Glutamatergic neuron (in vitro differentiated cells): ENCODE results near the gene DMKN. TPM values are rescaled to one million over a fixed set of nuclear protein-coding genes. Genes with fewer than 3 reads are reported as not detected.
"Not testable (repeated sequence)": the region's sequence is repeated elsewhere in the genome, so short reads cannot be mapped to it uniquely, and the experiment has no call there.

ENCODE experiments used
- DNase-seq: peaks from one replicate; pipeline ENCODE4 v3.0.0; 2022
- H3K27ac Mint-ChIP-seq: one replicate; pipeline ENCODE4 v1.8.0; 2020; ENCODE audit warnings: mild to moderate bottlenecking, mixed read lengths, inconsistent platforms; ENCODE audit not compliant: unreplicated experiment
- H3K27me3 Mint-ChIP-seq: one replicate; pipeline ENCODE4 v1.8.0; 2020; ENCODE audit warnings: mild to moderate bottlenecking, moderate library complexity, mixed read lengths, inconsistent platforms; ENCODE audit not compliant: unreplicated experiment
- H3K36me3 Mint-ChIP-seq: one replicate; pipeline ENCODE4 v1.8.0; 2020; ENCODE audit warnings: mild to moderate bottlenecking, mixed read lengths, inconsistent platforms; ENCODE audit not compliant: unreplicated experiment
- H3K4me1 Mint-ChIP-seq: one replicate; pipeline ENCODE4 v1.8.0; 2020; ENCODE audit warnings: mild to moderate bottlenecking, low read depth, mixed read lengths, inconsistent platforms; ENCODE audit not compliant: unreplicated experiment
- H3K4me3 Mint-ChIP-seq: one replicate; pipeline ENCODE4 v1.8.0; 2020; ENCODE audit warnings: mild to moderate bottlenecking, mixed read lengths, inconsistent platforms; ENCODE audit not compliant: unreplicated experiment
- H3K9me3 Mint-ChIP-seq: one replicate; pipeline ENCODE4 v1.8.0; 2020; ENCODE audit warnings: mild to moderate bottlenecking, moderate library complexity, mixed read lengths, inconsistent platforms; ENCODE audit not compliant: unreplicated experiment
- total RNA-seq: library from RNA; stranded (reverse); fragmentation: NEBNext Ultra II Directional; extraction: Animal tissue kit (Norgen Biotek cat#: 25700); gene quantifications from one replicate; pipeline ENCODE4 v1.2.1, GENCODE V29; 2021; ENCODE audit not compliant: unreplicated experiment
- TF ChIP-seq, protein P1 (sequence below): fragments of 200-600 bp; sonication (generic); IDR thresholded peaks from one replicate; pipeline ENCODE4 v1.5.0; 2021; ENCODE audit not compliant: partially characterized antibody, unreplicated experiment

Gene DMKN
- total RNA-seq, 1 donor from 2014 or later, result 0.88 TPM

DNA sequence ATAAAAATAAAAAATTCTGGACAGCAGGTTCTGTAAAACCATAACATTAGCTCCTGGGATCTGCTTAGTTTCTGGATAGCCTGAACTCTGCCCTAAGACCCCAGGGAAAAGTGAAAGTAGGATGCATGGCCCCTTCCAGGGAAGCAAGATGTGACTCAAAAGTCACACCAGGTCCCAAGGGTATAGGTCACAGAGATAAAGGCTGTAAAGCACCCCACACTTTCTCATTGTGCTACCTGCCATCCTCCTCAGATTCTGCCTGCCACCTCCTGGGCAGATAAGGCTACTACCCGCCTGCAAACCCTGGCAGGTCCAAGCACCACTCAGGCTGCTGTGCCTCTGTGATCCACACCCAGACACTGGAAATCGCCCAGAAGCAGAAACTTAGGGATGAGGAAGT lies 44.8 kb downstream of the DMKN start:
- DNase-seq, result no peak
- H3K9me3 Mint-ChIP-seq, result peaks cover 2% of the 10 kb centered on the region
- TF ChIP-seq, protein P1, sequence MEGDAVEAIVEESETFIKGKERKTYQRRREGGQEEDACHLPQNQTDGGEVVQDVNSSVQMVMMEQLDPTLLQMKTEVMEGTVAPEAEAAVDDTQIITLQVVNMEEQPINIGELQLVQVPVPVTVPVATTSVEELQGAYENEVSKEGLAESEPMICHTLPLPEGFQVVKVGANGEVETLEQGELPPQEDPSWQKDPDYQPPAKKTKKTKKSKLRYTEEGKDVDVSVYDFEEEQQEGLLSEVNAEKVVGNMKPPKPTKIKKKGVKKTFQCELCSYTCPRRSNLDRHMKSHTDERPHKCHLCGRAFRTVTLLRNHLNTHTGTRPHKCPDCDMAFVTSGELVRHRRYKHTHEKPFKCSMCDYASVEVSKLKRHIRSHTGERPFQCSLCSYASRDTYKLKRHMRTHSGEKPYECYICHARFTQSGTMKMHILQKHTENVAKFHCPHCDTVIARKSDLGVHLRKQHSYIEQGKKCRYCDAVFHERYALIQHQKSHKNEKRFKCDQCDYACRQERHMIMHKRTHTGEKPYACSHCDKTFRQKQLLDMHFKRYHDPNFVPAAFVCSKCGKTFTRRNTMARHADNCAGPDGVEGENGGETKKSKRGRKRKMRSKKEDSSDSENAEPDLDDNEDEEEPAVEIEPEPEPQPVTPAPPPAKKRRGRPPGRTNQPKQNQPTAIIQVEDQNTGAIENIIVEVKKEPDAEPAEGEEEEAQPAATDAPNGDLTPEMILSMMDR, result peak; percentile 22
- H3K27ac Mint-ChIP-seq, result no peak overlapping the region
- H3K36me3 Mint-ChIP-seq, result no peaks in the 10 kb centered on the region
- H3K27me3 Mint-ChIP-seq, result no peaks in the 10 kb centered on the region
- no peaks in the 10 kb centered on the region for H3K4me1 Mint-ChIP-seq
- no peak overlapping the region for H3K4me3 Mint-ChIP-seq

DNA sequence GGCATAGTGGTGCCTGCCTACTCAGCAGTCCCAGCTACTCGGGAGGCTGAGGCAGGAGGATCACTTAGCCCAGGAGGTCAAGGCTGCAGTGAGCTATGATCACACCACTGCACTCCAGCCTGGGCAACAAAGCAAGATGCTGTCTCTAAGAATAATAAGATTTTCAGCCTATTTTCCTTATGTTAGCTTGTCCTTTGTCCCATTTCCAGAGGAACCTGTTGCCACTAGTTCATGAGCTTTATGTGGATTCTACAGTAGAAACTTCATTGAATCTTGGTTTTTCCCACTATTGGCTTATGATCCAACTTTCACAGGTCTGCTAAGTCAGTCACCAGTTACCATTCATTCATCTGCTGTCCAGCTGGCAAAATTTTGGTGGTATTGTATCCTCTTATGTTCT lies 47.2 kb downstream of the DMKN start:
- Mint-ChIP-seq H3K4me3 (no peak overlapping the region), H3K27ac (no peak overlapping the region), H3K4me1 (no peaks in the 10 kb centered on the region), H3K9me3 (no peaks in the 10 kb centered on the region), H3K36me3 (no peaks in the 10 kb centered on the region), H3K27me3 (peaks cover 2% of the 10 kb centered on the region)
- TF ChIP-seq, protein P1, result no peak
- DNase-seq, result no peak

- not testable (repeated sequence) for H3K36me3 Mint-ChIP-seq, H3K9me3 Mint-ChIP-seq, H3K4me3 Mint-ChIP-seq, DNase-seq, H3K27ac Mint-ChIP-seq, H3K27me3 Mint-ChIP-seq, H3K4me1 Mint-ChIP-seq
Observed at GRCh38 chr19:35462956-35463355, 50.5 kb downstream of the DMKN start.

- H3K4me1 Mint-ChIP-seq, result peaks cover 4% of the 10 kb centered on the region
- H3K27me3 Mint-ChIP-seq, result peaks cover 2% of the 10 kb centered on the region
- TF ChIP-seq, protein P1, result no peak
- H3K27ac Mint-ChIP-seq, result no peak overlapping the region
- no peaks in the 10 kb centered on the region for H3K9me3 Mint-ChIP-seq
- DNase-seq, result no peak
- H3K4me3 Mint-ChIP-seq, result no peak overlapping the region
- H3K36me3 Mint-ChIP-seq, result no peaks in the 10 kb centered on the region
Observed at GRCh38 chr19:35462476-35462953, 50.9 kb downstream of the DMKN start.

DNA sequence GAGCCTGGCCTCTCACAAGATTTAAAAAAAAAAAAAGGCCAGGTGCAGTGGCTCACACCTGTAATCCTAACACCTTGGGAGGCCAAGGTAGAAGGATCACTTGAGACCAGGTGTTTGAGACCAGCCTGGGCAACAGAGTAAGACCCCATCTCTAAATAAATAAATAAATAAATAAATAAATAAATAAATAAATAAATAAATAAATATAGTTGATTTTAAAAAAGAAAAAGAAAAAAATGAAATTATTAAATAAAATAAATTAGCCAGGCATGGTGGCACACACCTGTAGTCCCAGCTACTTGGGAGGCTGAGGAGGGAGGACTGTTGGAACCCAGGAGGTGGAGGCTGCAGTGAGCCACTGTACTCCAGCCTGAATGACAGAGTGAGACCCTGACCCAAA lies 51.7 kb downstream of the DMKN start:
- H3K9me3 Mint-ChIP-seq, H3K27ac Mint-ChIP-seq, DNase-seq, H3K36me3 Mint-ChIP-seq, H3K4me1 Mint-ChIP-seq, H3K4me3 Mint-ChIP-seq, H3K27me3 Mint-ChIP-seq: not testable (repeated sequence)

DNA sequence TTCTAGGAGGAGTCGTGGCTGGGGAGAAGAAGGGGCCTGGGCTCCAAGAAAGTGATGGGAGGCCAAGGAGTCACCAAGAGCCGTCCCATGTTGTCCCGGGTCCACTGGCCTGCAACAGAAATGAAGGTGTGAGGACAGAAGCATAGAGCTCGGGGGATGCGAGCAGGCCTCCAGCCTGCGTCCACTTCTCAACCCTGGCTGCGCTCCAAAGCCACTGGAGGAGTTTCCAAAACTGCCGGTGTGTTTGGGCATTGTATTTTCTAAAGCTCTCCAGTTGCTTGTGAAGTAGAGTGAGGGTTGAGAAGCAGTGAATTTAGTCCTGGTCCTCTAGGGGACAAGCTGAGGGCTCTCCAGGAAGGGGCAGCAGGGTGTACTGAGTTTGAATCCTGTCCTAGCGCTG lies 52.4 kb downstream of the DMKN start:
- no peaks in the 10 kb centered on the region for H3K9me3 Mint-ChIP-seq
- no peak overlapping the region for H3K27ac Mint-ChIP-seq

More for the DNA sequence above, 52.4 kb downstream of the DMKN start:
- TF ChIP-seq, protein P1, result no peak
- no peaks in the 10 kb centered on the region for H3K36me3 Mint-ChIP-seq
- H3K4me3 Mint-ChIP-seq, result no peak overlapping the region
- DNase-seq, result no peak
- H3K27me3 Mint-ChIP-seq, result peaks cover 2% of the 10 kb centered on the region
- H3K4me1 Mint-ChIP-seq, result peaks cover 4% of the 10 kb centered on the region
